ENCODE data around the gene TNFAIP3. TPM values are rescaled to one million over a fixed set of nuclear protein-coding genes. Genes with fewer than 3 reads are reported as not detected.

The TNFAIP3 gene
- total RNA-seq, 2 donors from 2014 or later = 21.9 to 26.3 TPM

DNA sequence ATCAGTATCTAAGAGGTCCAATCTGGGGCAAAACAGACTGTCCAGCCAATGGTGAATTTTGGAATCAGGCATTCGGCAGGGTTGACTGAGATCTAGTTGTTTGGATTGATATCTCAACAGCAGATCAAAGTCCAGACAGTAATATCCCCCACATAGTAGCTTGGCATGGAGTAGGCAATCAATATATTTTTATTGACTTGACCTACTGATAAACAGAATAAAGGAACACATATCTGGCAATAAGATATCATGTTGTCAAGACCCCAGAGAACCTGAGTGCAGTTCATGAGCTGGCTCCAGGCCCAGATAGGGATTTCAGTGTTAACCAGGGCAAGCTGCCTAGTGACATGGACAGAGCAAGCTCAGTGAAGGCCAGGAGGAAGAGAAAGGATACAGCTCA is 34.4 kb downstream of the TNFAIP3 start:
- no peaks in the 10 kb centered on the region for H3K9me3 ChIP-seq
- TF ChIP-seq, protein P1, sequence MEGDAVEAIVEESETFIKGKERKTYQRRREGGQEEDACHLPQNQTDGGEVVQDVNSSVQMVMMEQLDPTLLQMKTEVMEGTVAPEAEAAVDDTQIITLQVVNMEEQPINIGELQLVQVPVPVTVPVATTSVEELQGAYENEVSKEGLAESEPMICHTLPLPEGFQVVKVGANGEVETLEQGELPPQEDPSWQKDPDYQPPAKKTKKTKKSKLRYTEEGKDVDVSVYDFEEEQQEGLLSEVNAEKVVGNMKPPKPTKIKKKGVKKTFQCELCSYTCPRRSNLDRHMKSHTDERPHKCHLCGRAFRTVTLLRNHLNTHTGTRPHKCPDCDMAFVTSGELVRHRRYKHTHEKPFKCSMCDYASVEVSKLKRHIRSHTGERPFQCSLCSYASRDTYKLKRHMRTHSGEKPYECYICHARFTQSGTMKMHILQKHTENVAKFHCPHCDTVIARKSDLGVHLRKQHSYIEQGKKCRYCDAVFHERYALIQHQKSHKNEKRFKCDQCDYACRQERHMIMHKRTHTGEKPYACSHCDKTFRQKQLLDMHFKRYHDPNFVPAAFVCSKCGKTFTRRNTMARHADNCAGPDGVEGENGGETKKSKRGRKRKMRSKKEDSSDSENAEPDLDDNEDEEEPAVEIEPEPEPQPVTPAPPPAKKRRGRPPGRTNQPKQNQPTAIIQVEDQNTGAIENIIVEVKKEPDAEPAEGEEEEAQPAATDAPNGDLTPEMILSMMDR (IDR thresholded peaks at IDR 0.05) = no peak
- DNase-seq (ENCODE audit: low spot score) (no peak), ATAC-seq (ENCODE audit: insufficient number of reproducible peaks, low FRiP score, low read depth) (no peak)
- H3K27ac ChIP-seq = no peak overlapping the region
- H3K36me3 ChIP-seq = no peaks in the 10 kb centered on the region
- no peaks in the 10 kb centered on the region for H3K27me3 ChIP-seq (replicated peaks; ENCODE audit: insufficient read depth)
- no peak overlapping the region for H3K4me3 ChIP-seq
- H3K4me1 ChIP-seq (ENCODE audit: control insufficient read depth in 1 of 2, low read depth in 2 of 2) = no peaks in the 10 kb centered on the region

DNA sequence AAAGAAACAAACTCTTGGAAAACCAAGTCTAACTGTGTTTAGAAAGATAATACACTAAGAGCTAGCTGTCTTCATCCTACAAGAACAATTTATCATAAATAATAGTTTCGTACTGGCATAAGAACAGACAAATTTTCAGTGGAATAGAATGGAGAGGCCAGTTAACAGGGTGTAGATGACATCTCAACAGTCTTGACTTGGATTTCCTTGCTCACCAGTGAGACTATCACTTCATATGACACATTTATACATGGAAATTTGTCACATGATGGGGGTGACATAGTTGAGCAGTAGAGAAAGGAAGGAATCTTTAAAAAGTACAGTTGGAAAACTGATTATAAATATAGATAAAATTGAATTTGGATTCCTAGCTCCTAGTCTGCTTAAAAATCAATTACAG is 35.6 kb downstream of the TNFAIP3 start:
- Histone ChIP-seq H3K4me3 (no peak overlapping the region), H3K27me3 (replicated peaks; ENCODE audit: insufficient read depth) (no peaks in the 10 kb centered on the region), H3K27ac (no peak overlapping the region), H3K4me1 (ENCODE audit: control insufficient read depth in 1 of 2, low read depth in 2 of 2) (no peaks in the 10 kb centered on the region), H3K9me3 (no peaks in the 10 kb centered on the region), H3K36me3 (no peaks in the 10 kb centered on the region)
- TF ChIP-seq, protein P1 (IDR thresholded peaks at IDR 0.05) = no peak
- DNase-seq (ENCODE audit: low spot score) (no peak), ATAC-seq (ENCODE audit: insufficient number of reproducible peaks, low FRiP score, low read depth) (no peak)

DNA sequence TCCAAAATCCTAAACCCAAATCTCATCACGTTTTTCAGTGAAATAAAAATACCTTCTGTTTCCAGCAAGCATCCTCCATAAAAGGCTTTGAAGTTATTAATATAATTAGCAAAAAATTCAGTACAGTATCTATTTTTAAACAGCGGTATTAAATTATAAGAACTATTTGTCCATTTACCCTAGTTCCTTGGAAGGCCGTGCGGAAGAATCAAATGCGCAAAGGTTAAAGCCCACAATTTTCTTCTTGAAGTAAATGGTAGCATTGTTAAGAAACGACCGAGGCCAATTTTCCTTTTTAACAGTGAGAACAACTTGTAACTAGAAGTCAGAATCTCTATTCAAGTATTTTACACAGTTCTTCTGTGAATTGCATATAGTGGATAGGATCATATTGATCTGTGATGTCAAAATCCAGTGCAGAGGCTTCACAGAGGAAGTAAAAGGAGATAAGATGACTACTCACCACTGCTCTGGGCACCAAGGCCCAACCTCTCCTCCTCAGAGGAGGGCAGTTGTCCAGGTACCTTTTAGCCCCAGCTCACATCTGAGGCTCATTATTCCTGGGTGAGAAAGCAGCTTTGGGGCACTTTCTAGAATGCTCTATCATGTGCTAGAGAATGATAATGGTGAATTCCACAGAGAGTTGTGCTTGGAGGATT is 36.3 kb downstream of the TNFAIP3 start:
- Histone ChIP-seq H3K4me1 (ENCODE audit: control insufficient read depth in 1 of 2, low read depth in 2 of 2) (no peaks in the 10 kb centered on the region), H3K27ac (no peak overlapping the region), H3K4me3 (no peak overlapping the region), H3K36me3 (no peaks in the 10 kb centered on the region), H3K27me3 (replicated peaks; ENCODE audit: insufficient read depth) (no peaks in the 10 kb centered on the region), H3K9me3 (no peaks in the 10 kb centered on the region)
- no peak for ATAC-seq (ENCODE audit: insufficient number of reproducible peaks, low FRiP score, low read depth)
- TF ChIP-seq, protein P1 (IDR thresholded peaks at IDR 0.05) = no peak
- DNase-seq (ENCODE audit: low spot score) = no peak

DNA sequence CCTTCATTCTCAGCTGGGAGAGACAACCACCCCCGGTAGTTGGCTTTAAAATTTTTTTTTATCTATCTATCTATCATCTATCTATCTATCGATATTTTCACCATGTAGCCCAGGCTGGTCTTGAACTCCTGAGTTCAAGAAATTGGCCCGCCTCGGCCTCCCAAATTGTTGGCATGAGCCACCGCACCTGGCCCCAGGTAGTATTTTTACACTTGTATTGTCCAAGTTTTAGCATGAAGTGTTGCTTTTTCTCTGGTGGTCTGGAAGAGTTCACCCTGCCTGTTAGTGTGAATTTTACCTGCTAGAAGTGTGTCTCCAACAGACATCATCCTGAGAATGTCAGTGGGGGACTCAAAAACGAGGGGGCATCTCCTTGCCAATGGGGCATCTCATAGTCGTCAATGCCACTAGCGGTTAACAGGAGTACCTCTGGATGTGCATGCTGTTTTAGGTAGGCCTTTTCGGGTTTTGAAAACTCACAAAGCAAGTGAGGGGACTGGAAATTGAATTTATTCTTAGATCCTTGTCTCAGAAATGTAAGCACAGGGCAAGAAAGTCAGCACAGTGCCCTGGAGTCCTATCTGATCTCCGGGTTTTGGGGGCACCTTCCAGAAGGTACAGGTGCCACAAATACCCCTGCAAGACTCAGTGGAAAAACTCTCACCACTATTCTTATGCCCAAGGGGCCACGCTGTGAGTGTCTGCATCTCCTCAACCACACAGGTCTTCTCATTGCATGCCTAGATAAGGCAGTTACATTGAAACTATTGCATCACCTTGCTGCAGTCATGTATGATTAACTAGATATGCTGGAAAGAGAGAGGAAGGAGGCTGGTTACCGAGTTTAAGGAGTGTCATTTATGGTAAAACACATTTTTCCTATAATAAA is 37.1 kb downstream of the TNFAIP3 start:
- Histone ChIP-seq H3K27ac (no peak overlapping the region), H3K4me3 (no peak overlapping the region), H3K36me3 (no peaks in the 10 kb centered on the region), H3K27me3 (replicated peaks; ENCODE audit: insufficient read depth) (no peaks in the 10 kb centered on the region), H3K4me1 (ENCODE audit: control insufficient read depth in 1 of 2, low read depth in 2 of 2) (no peaks in the 10 kb centered on the region), H3K9me3 (no peaks in the 10 kb centered on the region)
- ATAC-seq (ENCODE audit: insufficient number of reproducible peaks, low FRiP score, low read depth) (no peak), DNase-seq (ENCODE audit: low spot score) (no peak)
- TF ChIP-seq, protein P1 (IDR thresholded peaks at IDR 0.05) = no peak

DNA sequence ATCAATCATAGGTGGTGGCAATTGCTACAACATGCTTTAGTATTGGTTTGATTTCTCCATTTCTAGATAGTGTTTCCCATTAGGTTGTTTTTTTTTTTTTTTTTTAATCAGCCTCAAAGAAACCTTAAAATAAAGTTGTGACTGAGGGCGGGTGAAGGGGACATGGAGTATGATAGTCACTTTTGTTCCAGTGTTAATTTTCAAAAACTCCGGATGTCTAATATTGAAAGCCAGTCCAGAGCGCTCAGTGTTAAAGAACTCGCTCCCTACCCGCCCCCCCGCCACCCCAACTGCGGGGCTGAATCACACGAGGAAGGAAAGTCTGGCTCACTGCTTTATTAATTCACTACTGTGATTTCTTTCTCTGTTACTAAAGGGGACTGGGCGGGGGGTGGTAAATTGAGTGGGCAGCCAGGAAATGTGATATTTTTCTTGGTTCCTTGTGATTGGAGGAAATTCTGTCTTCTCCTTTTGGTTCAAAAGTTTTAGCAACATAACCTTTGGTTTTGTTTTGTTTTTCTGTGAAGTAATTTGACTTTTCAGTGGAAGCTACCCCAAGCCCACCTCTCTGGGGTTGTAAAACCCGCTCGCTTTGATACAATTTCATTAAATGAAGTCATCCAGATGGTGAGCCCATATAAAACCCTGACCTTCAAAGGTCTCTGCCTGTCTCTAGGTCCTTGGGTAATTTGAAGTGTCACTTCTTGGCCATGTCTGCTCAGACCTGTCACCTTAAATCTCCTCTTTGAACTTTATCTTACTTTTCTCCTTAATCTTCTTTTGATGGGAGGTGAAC is 38.0 kb downstream of the TNFAIP3 start:
- no peaks in the 10 kb centered on the region for H3K36me3 ChIP-seq
- TF ChIP-seq, protein P1 (IDR thresholded peaks at IDR 0.05) = no peak
- H3K27me3 ChIP-seq (replicated peaks; ENCODE audit: insufficient read depth) = no peaks in the 10 kb centered on the region
- no peak for ATAC-seq (ENCODE audit: insufficient number of reproducible peaks, low FRiP score, low read depth)
- no peaks in the 10 kb centered on the region for H3K4me1 ChIP-seq (ENCODE audit: control insufficient read depth in 1 of 2, low read depth in 2 of 2)
- DNase-seq (ENCODE audit: low spot score) = peak; percentile 16
- no peaks in the 10 kb centered on the region for H3K9me3 ChIP-seq
- no peak overlapping the region for H3K27ac ChIP-seq
- peak overlapping the region; percentile 27 for H3K4me3 ChIP-seq
